Measurements from ENCODE around the gene SPINT1.

SPINT1 gene

GRCh38 chr15:40852529-40852928 lies 8.7 kb downstream of the SPINT1 start:
- TF ChIP-seq SP1 (IDR thresholded peaks at IDR 0.05): no peak
- no peak for TF ChIP-seq SUZ12 (IDR thresholded peaks at IDR 0.05)
- no peak for TF ChIP-seq NFRKB (IDR thresholded peaks at IDR 0.05)
- TF ChIP-seq ZNF384 (IDR thresholded peaks at IDR 0.05): no peak
- no peak for TF ChIP-seq TARDBP (IDR thresholded peaks at IDR 0.05)
- TF ChIP-seq BHLHE40 (IDR thresholded peaks at IDR 0.05; ENCODE audit: borderline replicate concordance): no peak
- TF ChIP-seq FOXM1 (IDR thresholded peaks at IDR 0.05; ENCODE audit: borderline replicate concordance): no peak
- TF ChIP-seq FOXK2 (IDR thresholded peaks at IDR 0.05): no peak
- ChIA-PET POLR2A (no interaction called here), CTCF (no interaction called here)
- no peak for DNase-seq (ENCODE audit: extremely low spot score)

GRCh38 chr15:40853241-40853890 lies 9.5 kb downstream of the SPINT1 start:
- POLR2A ChIA-PET: no interaction called here
- CTCF ChIA-PET: no interaction called here
- DNase-seq (ENCODE audit: extremely low spot score): no peak
- TF ChIP-seq SP1 (IDR thresholded peaks at IDR 0.05) (no peak), PKNOX1 (IDR thresholded peaks at IDR 0.05) (no peak)

GRCh38 chr15:40854161-40854560 lies 10.3 kb downstream of the SPINT1 start:
- TF ChIP-seq ARNT (IDR thresholded peaks at IDR 0.05) (no peak), FOXK2 (IDR thresholded peaks at IDR 0.05) (no peak), CTBP1 (IDR thresholded peaks at IDR 0.05; ENCODE audit: borderline replicate concordance) (no peak), SP1 (IDR thresholded peaks at IDR 0.05) (no peak), TARDBP (IDR thresholded peaks at IDR 0.05) (no peak), LEF1 (IDR thresholded peaks at IDR 0.05; ENCODE audit: borderline replicate concordance) (no peak), BHLHE40 (IDR thresholded peaks at IDR 0.05; ENCODE audit: borderline replicate concordance) (no peak), SUZ12 (IDR thresholded peaks at IDR 0.05) (no peak), L3MBTL2 (conservative IDR thresholded peaks at IDR 0.05) (no peak), PKNOX1 (IDR thresholded peaks at IDR 0.05) (no peak), FOXA1 (IDR thresholded peaks at IDR 0.05) (no peak), ELF4 (IDR thresholded peaks at IDR 0.05) (no peak), FOXM1 (IDR thresholded peaks at IDR 0.05; ENCODE audit: borderline replicate concordance) (no peak), HDGF (IDR thresholded peaks at IDR 0.05; ENCODE audit: borderline replicate concordance) (no peak), NFRKB (IDR thresholded peaks at IDR 0.05) (no peak), ZNF384 (IDR thresholded peaks at IDR 0.05) (no peak)
- CTCF ChIA-PET: no interaction called here
- no peak for DNase-seq (ENCODE audit: extremely low spot score)
- POLR2A ChIA-PET: interaction anchor here (1.3 kb wide), 1 partner anchor 40 kb away, joined by 4 read pairs; the partner anchor contains the start of gene VPS18

GRCh38 chr15:40855706-40856234 lies 11.9 kb downstream of the SPINT1 start:
- ChIA-PET POLR2A (no interaction called here), CTCF (interaction anchor here (0.5 to 4.2 kb wide), 3 partner anchors 19 to 369 kb away, joined by 3 to 63 read pairs (median 41); partner anchors contain the start of genes RHOV and VPS18)
- no peak for TF ChIP-seq NFRKB (IDR thresholded peaks at IDR 0.05)
- no peak for DNase-seq (ENCODE audit: extremely low spot score)

- TF ChIP-seq CTBP1 (IDR thresholded peaks at IDR 0.05; ENCODE audit: borderline replicate concordance) (no peak), LEF1 (IDR thresholded peaks at IDR 0.05; ENCODE audit: borderline replicate concordance) (no peak), FOXK2 (IDR thresholded peaks at IDR 0.05) (no peak), PKNOX1 (IDR thresholded peaks at IDR 0.05) (no peak), ELF4 (IDR thresholded peaks at IDR 0.05) (no peak), ARNT (IDR thresholded peaks at IDR 0.05) (no peak), TARDBP (IDR thresholded peaks at IDR 0.05) (no peak), SP1 (IDR thresholded peaks at IDR 0.05) (no peak), NFRKB (IDR thresholded peaks at IDR 0.05) (no peak)
- ChIA-PET POLR2A (interaction anchor here (0.9 to 2.2 kb wide), 5 partner anchors 10 to 37 kb away, joined by 3 to 17 read pairs (median 5); partner anchors contain the start of genes RHOV and VPS18), CTCF (interaction anchor here (0.6 to 4.2 kb wide), 7 partner anchors 14 to 598 kb away, joined by 3 to 65 read pairs (median 41); partner anchors contain the start of genes RHOV and VPS18)
- DNase-seq (ENCODE audit: extremely low spot score): no peak
These were observed 12.9 kb downstream of the SPINT1 start for GRCh38 chr15:40856746-40857145.

GRCh38 chr15:40857601-40858341 lies 13.9 kb downstream of the SPINT1 start:
- ChIA-PET POLR2A (interaction anchor here (0.8 to 3.0 kb wide), 9 partner anchors 10 to 474 kb away, joined by 3 to 31 read pairs (median 5); partner anchors contain the start of genes DNAJC17, OIP5, RAD51 and RHOV), CTCF (interaction anchor here (0.6 to 4.2 kb wide), 31 partner anchors 8 to 1518 kb away, joined by 3 to 65 read pairs (median 5); partner anchors contain the start of genes RHOV, SPINT1 and VPS18)
- TF ChIP-seq CTBP1 (IDR thresholded peaks at IDR 0.05; ENCODE audit: borderline replicate concordance) (no peak), PKNOX1 (IDR thresholded peaks at IDR 0.05) (peak; percentile 77)
- DNase-seq (ENCODE audit: extremely low spot score): peak; percentile 82

All from HEK293T (cell line).